HG03342 (cell line): ENCODE results near the gene NFE2.
A peak's percentile ranks its signal among the peaks of the same experiment; 100 is the strongest.

Experiments used
- ATAC-seq: cut with Tn5 transposase; IDR thresholded peaks from one replicate; pipeline ENCODE4 v1.9.1; 2021; ENCODE audit warnings: mild to moderate bottlenecking, moderate library complexity; ENCODE audit not compliant: unreplicated experiment

NFE2 gene

DNA sequence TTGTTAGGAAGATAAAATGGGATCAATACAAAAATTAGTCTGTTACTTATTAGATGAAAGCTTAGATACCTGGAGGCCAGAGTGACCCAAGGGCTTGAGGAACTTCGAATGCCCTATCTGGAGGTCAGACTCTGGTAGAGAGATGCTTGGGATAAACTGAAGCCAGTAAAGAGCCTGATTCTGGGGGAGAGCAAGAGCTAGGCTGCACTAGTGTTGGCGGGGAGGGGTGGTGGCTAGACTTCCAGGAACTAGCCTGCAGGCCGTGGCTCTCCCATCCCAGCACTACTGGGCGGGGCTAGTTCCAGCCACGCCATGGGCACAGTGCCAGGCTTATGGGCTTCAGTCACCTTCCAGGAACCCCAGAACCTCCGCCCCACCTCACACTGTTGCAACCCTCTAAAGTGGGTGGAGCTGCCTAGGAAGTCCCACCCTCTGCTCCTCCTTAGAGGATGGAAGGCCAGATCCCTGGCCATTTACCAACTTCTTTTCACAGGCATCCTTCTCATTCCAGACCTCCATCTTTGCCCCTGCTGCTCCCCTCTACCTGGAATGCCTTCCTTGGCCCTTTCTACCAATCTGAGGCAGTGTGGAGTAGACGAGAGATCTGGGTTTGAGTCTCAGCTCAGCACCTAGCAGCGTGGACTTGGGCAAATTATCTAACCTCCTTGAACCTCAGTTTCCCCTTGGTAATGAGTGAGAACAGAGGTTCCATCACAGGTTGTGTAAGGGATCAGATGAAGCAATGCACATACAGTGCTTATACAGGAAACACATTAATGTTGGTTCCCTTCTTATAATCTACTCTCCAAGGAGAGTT lies 6.3 kb upstream of the NFE2 start:
- ATAC-seq: no peak

DNA sequence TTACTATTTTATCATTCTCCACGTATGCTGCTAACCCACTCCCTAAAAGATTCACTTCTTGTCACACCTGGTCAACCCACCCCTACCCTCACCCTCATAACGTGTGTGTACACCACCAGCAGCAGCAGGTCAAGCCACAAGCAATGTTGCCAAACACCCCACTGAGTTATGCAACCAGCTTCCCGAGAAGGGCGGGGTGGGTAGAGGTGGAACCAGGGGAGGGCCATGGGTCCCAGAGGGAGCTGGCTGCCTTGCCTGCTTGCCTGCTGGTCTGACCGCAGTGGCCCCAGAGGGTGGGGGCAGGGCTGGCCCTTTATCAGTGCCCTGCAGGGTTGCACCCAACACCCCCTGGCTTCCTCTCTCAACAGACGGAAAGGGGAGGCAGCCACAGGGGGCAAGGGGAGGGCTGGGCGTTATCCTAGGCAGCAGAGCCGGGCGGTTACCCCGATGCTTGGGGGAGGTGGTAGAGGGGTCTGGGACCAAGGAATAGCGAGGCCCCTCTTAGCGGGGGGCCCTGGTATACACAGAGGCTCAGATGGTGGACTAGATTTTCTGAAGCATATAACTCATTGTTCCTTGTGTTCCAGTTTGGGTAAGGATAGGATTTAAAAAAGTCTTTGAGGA lies 3.5 kb upstream of the NFE2 start:
- ATAC-seq: no peak

DNA sequence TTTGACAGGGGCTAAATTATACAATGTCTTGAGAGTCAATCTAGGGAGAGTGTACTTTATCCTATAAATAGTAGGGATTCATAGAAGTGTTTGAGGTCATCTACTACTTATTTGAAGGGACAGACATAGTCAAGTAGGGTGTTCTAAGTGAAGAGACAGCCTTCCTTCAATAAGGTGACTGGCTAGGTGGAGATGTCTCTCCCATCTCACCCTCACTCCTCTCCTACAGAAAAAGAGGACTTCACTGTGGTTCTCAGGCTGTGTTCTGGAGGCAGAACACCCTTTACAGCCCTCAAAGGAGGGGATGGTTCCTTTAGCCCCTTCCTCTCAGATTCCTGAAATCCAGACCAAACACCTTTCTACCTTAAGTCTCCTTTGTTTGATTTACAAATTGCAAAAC lies 2.8 kb upstream of the NFE2 start:
- ATAC-seq: no peak

DNA sequence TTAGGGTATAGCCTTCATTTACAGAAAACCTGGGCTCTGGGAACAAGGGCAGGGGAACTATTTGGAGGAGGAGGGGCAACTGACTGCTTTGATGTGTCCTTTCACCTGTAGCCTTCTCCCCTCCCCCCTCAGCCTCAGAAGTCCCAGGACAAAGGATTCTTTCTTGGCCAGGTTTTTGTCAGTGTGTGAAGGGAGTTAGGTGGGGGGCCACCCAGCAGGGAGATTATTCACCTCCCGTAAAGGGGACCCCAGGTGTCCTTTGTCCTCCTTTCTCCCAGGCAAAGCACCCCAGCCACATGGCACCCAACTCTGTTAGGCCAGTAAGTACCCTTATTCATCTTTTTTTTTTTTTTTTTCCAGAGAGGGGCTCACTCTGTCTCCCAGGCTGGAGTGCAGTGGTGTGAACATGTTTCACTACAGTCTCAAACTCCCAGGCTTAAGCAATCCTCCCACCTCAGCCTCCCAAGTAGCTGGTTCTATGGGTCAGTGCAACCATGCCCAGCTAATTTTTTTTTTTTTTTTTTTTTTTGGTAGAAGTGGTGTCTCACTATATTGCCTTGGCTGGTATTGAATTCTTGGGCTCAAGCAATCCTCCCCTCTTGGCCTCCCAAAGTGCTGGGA lies 723 bp upstream of the NFE2 start:
- no peak for ATAC-seq

DNA sequence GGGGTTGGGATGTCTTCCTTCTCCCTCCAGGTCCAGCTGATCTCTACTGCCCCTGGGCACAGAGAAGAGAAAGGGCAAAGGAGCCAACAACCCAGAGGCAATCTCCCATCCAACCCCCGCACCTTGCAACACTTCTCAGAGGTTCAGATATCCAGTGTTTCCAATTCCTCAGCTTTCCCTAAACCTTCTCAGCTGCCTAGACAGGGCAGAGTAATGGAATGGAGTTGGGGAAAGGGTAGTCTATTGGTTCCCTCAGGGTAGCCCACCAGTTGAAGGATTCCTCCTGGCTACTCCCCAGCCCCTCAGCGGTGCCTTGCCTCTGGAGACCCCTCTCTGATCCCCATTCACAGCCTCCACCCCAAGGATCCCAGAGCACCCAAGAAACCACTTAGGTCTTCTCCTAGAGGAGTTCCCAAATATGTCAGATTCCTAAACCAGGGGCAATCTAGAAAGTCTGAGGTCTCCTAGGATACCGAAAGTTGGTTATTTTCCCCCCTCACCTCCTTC lies 537 bp downstream of the NFE2 start:
- no peak for ATAC-seq

DNA sequence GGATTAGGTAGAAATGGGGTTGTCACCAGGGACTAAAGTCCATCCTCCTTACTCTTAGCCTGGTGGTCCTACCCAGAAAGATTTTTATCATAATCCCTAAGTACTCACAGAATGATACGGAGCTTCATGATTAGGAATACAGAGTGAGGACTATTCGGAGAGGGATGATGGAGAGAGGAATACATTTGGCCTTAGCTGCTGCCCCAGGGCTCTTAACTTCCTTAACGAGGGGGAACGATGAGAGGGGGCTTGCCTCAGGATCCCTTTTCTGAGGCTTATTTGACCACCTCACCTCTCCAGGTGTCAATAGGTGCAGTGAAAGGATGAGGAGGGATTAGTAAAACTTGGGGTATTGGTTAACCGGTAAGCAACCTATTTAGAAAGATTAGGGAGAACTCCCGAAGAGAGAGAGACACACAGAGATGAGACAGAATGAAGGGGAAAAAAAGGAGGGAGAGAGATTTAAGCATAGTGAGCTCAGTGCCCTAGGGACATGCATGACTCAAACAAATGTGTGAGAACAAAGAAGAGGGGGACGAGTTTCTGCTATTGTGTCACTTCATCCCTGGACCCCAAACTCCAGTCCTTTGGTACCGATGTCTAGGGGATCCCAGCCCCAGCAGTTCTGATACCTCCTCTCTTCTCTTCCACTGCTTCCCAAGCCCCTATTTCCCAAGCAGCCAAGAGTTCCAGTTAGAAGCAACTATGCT lies 1.1 kb downstream of the NFE2 start:
- no peak for ATAC-seq

DNA sequence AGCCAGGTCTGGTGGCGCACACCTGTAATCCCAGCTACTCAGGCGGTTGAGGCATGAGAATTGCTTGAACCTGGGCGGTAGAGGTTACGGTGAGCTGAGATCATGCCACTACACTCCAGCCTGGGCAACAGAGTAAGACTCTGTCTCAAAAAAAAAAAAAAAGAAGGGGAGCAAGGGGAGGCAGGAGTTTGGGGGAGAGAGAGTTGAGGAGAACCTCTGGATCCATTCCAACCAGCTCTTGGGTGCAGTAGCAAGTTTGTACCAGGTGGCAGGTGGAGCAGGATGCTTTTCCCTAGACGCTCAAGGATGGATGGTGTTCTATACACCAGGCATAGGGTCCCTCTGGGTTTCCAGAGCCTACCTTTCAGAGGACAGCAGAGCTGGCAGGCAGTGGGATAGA lies 1.9 kb downstream of the NFE2 start:
- ATAC-seq: no peak

DNA sequence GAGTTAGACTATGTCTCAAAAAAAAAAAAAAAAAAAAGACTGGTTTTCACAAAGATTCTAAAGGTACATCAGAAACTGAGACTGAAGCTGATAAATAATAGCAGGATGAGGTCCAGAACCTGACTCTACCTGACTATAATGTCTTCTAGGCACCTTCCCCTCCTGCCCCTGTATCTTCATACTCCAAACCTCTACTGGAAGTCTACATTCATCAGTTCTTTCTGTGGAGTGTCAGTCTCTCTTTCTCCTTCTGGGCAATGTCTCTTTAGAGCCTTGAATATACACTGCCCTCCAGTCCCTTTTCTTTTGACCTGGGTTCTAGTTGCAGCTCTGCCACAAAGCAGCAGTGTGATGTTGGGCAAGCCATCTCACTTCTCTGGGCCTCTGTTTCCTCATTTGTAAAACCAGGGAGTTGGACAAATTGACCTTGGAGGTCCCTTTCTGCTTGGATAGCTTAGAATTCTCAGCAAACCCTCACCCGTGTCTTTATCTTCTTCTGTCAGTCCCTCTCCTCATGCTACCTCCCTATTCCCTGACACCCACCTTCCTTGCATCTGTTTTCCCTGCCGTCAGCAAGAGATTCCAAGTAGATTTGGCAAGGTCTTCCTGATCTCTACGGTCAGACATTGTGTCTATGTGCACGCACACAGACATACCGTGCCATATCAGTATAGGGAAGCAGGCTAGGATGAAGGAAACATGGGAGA lies 4.3 kb downstream of the NFE2 start:
- no peak for ATAC-seq

DNA sequence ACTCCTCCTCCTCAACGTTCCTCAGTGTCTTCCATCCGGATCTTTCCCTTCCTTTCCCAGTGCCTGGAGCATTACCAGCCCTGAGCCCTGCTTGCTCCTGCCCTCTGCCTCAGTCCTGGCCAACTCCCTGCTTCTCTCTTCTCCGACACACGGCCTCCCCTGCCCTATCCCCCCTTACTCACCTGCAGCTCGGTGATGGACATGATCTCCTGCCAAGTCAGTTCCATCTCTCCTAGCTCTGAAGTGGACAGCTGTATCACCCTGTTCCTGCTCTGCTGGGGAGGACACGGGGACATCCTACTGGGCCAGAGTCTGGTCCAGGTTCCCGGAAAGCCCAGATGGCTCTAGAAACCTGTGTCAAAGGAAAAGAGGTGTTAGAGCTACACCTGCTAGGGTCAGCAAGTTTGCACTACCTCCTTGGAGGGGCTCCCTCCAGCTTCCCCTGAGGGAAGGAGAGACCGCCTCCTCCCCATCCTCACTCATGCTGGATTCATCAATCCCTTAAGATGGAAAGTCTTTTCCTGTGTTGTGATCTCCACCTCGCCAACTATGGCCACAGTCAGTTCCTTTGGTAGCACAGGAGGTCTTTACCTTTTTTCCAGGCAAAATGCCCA lies 5.8 kb downstream of the NFE2 start:
- ATAC-seq: no peak

DNA sequence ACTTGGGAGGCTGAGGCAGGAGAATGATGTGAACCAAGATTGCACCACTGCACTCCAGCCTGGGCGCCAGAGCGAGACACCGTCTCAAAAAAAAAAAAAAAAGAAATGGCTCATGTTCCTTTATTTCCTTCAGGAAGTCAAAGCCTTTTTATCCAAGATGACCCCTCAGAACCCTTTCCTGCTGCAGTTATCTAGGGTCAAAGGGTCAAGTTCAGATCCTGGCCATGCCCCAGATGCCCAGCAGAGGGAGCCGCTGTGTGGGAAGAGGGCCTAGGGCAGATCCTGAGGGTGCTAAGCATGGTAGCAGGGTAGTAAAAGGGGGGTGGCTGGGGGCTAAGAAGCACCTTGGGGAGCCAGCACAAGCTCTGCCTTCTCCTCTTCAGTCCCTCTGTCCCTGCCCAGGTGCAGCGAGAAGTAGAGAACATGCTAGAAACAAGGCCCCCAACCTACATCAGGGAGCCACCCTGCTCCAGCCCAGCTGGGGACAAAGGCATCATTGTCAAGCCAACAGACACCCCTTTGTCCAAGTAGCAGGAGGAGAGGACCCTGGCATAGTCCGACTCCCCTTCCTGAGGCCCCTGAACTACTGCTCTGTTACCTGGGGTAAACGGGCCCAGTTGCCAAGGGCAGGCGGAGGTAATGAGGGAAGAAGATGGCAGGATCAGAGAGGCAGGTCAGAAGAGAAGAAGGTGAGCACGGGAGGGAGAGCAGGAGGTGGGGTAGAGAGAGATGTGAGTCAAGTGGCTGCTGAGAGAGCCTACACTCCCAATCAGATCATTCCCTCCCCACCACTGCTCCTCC lies 6.5 kb downstream of the NFE2 start:
- peak; percentile 51 for ATAC-seq

DNA sequence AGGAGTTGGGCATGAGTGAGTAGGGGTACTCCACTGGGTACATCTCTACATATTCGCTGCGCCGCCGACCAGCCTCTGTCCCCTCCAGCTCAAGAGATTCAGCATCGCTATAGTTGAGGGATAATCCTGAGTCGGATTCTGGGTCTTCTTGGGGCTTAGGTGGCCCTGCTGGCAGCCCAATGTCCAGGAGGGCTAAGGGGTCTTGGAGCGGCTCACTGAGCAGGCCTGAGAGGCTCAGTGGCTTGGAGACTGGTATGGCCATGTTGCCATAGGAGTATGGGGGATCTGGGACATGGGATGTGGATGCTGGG lies 7.9 kb downstream of the NFE2 start:
- no peak for ATAC-seq

DNA sequence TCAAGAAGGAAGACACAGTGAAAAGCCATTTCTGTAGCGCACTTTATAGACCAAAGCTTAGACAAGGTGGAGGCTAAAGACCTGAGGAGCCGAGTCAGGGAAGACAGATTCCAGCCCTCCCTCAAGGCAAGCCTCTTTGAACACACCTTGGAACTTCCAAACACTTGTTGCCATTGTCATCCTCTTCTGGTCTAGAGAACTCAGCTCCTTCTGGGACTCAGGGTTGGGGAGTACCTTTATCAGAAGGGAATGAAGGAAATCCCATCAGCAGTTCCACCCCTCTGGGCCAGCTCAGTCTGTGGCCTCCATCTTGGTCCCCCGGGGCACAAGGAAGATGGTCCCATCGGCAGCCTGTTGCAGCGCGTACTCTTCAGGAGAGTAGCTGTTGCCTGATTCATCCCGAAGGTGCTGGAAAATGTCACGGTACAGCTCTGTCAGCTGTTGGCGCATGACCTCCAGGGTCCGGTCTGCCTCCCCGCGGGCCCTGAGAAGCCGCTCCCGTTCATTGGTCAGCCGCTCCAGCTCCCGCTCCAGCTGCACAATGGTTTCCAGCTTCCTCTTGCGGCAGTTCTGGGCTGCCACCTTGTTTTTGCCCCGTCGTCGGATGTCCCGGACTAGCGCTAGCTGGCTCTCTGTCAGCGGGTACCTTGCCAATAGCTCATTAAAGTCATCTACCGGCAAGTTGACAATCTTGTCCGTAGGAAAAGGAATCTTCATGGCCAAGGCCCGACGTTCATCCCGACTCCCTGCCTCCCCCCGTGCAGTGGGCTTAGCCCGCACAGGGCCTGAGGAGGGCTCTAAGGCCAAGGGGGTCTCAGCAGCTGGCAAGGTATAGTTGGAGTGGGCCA lies 8.5 kb downstream of the NFE2 start:
- no peak for ATAC-seq

DNA sequence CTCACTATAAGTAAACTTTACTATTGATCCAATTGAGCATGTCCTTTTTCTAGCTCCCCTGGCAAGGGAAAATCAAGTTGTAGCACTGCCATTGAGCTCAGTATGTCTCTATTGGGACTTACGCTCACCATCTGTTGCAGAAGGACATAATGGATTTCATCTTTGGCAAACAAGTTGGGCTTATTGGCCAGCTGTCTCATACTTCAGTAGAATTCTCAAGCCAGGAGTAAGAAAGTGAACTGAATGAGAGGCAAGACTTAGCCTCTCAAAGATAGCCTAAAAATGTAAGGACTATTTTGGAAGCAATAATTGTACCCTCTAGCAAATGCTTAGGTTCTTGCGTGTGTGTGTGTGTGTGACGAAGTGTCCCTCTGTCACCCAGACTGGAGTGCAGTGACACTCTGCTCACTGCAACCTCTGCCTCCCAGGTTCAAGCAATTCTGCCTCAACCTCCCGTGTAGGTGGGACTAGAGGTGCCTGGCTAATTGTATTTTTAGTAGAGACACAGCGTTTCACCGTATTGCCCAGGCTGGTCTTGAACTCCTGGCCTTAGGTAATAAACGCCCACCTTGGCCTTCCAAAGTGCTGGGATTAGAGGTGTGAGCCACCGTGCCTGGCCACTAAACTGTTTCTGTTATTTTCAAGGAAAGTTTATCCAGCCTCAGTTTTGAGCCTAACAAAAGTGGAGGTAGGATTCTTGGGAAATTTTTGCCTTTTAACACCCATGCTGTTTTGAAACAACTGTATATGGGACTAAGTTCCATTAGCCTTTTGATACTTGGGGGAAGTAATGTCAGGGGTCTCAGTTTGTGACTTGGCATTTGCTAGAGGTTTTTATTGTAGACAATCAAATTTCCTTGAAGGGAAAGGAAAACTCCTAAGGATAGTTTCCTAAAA lies 13.3 kb downstream of the NFE2 start:
- no peak for ATAC-seq

DNA sequence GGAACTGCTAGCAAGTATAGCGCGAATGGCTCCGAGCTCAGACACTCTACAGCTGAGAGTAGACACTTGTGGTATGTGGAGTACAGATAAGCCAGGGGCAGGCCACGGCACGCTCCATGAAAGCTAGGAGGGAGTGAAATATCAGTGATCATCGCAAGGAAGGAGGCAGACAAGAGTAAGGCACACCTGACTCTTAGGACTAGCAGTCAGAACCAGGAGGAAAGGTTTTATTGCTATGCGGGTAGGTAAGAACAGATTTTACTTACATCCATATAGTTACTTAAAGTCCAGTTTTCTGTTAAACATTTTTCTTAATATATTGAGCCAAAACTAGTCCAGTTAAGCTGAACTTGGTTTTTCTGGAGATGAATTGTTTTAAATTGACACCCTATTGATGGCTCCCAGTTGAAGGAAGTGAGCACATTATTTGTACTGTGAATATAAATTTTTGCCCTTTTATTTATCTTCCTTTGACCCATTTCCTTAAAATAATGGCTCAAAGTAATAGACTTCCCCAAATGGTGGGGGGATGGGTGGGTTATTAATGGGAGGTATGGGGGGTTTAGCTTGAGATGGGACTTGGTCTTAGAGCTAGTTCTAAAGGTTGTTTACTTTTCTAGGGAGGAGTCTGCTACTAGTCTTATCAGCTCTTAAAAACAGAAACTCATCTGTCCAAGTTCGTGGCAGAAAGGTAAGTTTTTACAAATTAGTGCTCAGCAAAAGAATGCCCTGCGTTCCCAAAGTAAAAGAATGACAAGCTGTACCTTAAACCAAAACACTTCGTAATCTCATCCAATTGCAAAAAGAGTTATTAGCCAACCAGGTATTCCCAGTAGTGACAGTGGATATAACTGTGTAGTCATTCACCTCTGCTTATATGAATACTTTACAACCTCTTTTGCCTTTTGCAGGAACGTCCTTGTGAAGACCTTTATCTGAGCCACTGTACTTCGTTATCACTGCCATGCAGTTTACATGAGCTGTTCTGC lies 14.5 kb downstream of the NFE2 start:
- no peak for ATAC-seq

DNA sequence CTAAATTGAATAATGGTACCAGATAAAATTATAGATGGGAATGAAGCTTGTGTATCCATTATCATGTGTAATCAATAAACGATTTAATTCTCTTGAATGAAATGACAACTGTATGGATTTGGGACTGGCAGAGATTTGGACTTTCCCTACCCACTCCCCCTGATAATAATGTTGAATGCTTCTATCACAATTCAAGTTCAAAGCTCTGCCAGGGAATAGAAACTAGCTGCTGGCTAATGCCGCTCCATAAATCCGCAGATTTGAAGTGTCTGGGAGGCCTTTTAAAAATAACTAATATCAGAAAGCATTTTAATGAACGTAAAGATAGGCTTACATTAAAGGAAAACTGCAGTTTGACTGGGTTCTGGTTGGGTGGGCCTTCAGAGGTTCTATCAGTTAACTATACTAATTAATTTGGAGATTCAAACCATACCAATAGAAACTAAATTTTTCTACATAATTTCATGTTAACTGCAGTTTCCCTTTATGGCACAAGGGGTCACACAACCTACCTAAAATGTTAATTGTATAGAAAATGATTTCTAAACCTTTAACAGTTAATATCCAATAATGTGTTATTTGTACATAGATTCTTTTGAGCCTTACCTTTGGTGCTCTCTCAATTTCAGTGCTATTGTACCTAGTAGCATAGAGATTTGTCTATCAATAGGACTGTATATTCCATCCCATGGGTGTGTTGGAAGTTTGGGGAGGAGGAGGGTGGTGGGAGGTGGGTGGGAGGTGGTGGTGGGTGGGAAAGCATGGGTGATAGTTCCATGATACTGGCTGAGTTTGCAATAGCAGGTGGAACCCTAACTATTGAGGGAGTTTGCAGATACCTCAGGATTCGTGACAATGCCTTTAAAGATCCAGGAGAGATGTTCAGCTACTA lies 15.4 kb downstream of the NFE2 start:
- no peak for ATAC-seq
